Stomach smooth muscle (tissue), 2 donors: ENCODE results near the gene COX6A2.
A peak's percentile ranks its signal among the peaks of the same experiment; 100 is the strongest.
"Not testable (repeated sequence)": the region's sequence is repeated elsewhere in the genome, so short reads cannot be mapped to it uniquely, and the experiment has no call there.

ENCODE experiments used
- H3K27ac ChIP-seq: one replicate; pipeline ENCODE4 v1.7.0; 2013; ENCODE audit warnings: mild to moderate bottlenecking, low read length, inconsistent platforms
- H3K27me3 ChIP-seq, 2 donors: one replicate each; pipeline ENCODE4 v1.7.0; 2013; ENCODE audit warnings: low read length in 2 of 2; ENCODE audit not compliant: insufficient read depth in 2 of 2, control insufficient read depth in 1 of 2
- H3K36me3 ChIP-seq, 2 donors: one replicate each; pipeline ENCODE4 v1.7.0; 2013; ENCODE audit warnings: low read length in 2 of 2; ENCODE audit not compliant: control insufficient read depth in 2 of 2, insufficient read depth in 2 of 2
- H3K4me1 ChIP-seq: one replicate; pipeline ENCODE4 v1.7.0; 2013; ENCODE audit warnings: low read length; ENCODE audit not compliant: control insufficient read depth, insufficient read depth
- H3K4me3 ChIP-seq, 2 donors: one replicate each; pipeline ENCODE4 v1.7.0; 2013; ENCODE audit warnings: low read length in 2 of 2
- H3K9ac ChIP-seq, 2 donors: one replicate each; pipeline ENCODE4 v1.7.0; 2013; ENCODE audit warnings: low read length in 2 of 2, mild to moderate bottlenecking in 1 of 2
- H3K9me3 ChIP-seq, 2 donors: one replicate each; pipeline ENCODE4 v1.7.0; 2013; ENCODE audit warnings: low read length in 2 of 2; ENCODE audit not compliant: control insufficient read depth in 2 of 2
- donor health status: healthy.
- donor health status: Pancreatic carcinoma.

The COX6A2 gene

DNA sequence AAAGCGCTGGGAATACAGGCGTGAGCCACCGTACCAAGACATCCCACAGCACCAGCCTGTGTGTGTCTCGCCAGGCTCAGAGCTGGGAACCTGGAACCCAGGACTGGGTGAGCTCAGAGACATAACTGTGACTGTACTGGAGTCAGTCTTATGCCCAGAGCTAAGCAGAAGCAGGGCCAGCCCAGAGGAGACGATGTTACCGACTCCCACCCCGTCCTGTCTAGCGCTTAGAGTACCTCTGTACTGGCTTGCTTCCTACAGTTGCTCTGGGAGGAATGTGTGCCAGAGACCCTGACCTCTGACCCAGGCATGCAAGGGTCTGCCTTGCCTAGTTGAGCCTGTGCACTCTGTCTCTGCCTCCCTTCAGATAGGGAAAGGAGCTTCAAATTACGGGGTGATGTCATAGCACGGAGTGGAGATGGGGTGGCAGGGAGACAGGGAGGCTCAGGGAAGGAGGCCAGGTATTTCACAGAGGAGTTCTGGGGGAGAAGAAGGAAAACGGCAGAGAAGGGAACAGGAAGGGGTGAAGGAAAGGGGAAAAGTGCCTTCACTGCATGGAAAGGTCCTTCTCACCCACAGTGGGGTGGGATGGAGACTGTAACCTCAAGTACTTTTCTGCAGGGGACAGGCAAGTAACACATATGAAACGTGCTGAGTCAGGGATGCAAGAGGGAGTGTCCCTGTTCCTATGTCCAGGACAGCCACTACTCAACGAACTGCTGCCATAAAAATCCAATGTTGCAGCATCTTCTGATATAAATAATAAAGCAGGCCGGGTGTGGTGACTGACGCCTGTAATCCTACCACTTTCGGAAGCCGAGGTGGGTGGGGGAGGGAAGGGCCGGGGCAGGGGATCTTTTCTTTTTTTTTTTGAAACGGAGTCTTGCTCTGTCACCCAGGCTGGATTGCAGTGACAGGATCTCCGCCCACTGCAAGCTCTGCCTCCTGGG lies 25.4 kb upstream of the COX6A2 start:
- peak overlapping the region in 1 of 2 donors; percentile 29 for H3K9ac ChIP-seq
- no peaks in the 10 kb centered on the region for H3K9me3 ChIP-seq
- H3K27ac ChIP-seq: no peak overlapping the region
- H3K4me3 ChIP-seq: no peak overlapping the region
- peaks cover 0 to 3% of the 10 kb centered on the region in 2 donors for H3K36me3 ChIP-seq
- H3K27me3 ChIP-seq: no peaks in the 10 kb centered on the region
- H3K4me1 ChIP-seq: peaks cover 52% of the 10 kb centered on the region

DNA sequence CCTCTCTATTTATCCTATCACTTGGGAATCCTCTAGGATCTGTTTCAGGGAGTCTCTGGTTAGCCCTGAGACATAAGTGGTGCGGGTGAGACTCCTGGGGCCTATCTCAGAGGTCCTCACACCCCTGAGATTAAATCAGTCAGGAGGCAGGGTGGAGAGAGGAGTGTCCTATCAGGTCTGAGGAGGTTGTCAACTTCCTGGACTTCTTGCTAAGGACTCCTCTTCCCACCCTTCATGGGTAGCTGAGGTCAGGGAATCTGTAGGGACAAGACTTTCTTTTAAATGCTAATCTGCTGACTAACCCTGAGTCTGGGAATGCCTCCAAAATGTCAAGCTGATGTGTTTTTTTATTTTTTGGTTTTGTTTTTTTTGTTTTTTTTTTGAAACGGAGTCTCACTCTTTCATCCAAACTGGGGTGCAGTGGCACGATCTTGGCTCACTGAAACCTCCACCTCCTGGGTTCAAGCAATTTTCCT lies 24.5 kb upstream of the COX6A2 start:
- H3K27ac ChIP-seq: no peak overlapping the region
- H3K9ac ChIP-seq: no peak overlapping the region
- peaks cover 0 to 3% of the 10 kb centered on the region in 2 donors for H3K36me3 ChIP-seq
- no peak overlapping the region for H3K4me3 ChIP-seq
- H3K4me1 ChIP-seq: peaks cover 45% of the 10 kb centered on the region
- H3K27me3 ChIP-seq: no peaks in the 10 kb centered on the region
- H3K9me3 ChIP-seq: no peaks in the 10 kb centered on the region

DNA sequence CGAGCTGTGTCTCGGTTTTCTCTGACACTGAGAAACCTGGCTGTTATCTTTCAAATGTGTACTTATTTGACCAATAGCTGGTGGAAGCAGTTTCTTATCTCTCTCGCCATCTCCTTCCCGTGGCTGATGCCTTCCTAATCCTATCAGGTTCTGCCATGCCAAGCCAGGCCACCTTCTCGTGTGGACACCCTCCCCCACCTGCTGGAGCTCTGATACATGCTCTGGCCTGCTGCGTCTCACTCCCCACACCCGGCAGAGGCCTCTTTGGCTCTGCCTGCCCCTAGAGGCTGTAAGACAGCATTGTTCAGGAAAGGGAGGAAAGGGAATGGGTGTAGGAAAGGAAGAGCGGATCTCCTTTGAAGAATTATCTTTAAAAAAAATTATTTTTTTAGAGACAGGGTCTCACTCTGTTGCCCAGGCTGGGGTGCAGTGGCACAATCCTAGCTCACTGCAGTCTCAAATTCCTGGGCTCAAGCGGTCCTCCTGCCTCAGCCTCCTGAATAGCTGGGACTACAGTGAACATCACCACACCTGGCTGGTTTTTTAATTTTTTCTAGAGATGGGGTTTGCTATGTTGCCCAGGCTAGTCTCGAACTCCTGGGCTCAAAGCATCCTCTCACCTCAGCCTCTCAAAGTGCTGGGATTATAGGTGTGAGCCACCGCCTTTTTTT lies 23.7 kb upstream of the COX6A2 start:
- Histone ChIP-seq H3K27ac (no peak overlapping the region), H3K36me3 (peaks cover 0 to 3% of the 10 kb centered on the region in 2 donors), H3K4me1 (peaks cover 36% of the 10 kb centered on the region), H3K4me3 (no peak overlapping the region), H3K27me3 (no peaks in the 10 kb centered on the region), H3K9me3 (no peaks in the 10 kb centered on the region), H3K9ac (peak overlapping the region; percentile 21 to 46)

DNA sequence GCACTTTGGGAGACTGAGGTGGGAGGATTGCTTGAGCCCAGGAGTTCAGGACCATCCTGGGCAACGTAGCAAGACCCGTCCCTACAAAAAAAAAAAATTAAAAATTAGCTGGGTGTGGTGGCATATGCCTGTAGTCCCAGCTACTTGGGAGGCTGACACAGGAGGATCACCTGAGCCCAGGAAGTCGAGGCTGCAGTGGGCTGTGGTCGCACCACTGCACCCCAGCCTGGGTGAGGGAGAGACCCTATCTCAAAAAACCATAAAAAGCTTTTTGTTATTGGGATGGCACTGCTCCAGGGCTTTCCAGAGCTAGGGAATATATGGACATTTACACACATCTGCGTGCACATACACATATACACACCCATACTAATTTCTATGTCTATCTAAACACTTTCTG lies 23.0 kb upstream of the COX6A2 start:
- no peak overlapping the region for H3K27ac ChIP-seq
- no peaks in the 10 kb centered on the region for H3K9me3 ChIP-seq
- H3K4me1 ChIP-seq: peaks cover 31% of the 10 kb centered on the region
- no peaks in the 10 kb centered on the region for H3K27me3 ChIP-seq
- H3K9ac ChIP-seq: peak overlapping the region; percentile 21 to 46
- no peak overlapping the region for H3K4me3 ChIP-seq
- H3K36me3 ChIP-seq: peaks cover 0 to 3% of the 10 kb centered on the region in 2 donors

DNA sequence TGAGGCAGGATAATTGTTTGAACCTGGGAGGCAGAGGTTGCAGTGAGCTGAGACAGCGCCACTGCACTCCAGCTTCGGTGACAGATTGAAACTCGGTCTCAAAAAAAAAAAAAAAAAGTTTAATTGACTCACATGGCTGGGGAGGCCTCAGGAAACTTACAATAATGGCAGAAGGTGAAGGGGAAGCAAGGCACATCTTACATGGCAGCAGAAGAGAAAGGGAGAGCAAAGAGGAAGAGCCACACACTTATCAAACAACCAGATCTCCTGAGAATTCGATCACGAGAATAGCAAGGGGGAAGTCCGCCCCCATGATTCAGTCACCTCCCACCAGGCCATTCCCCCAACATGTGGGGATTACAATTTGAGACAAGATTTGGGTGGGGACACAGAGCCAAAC lies 17.8 kb upstream of the COX6A2 start:
- H3K9ac ChIP-seq: peak overlapping the region in 1 of 2 donors; percentile 13
- not testable (repeated sequence) for H3K9me3 ChIP-seq, H3K36me3 ChIP-seq

DNA sequence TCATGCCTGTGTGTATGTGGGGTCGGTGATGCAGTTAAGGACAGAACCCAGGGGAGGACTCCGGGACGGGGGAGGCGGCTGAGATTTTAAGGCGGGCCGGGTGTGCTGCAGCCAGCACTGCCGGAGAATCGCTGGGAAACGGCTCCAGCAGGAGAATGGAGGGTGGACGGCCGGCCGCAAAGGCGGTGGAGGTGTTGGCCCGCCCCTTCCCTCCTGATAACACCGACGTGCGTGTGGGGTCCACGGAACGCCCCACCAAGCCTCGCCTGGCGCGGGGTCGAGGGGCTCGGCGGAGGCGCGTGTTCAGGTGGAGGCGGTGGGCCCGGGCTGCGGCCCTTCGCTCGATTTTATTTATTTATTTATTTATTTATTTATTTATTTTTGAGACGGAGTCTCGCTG lies 13.8 kb upstream of the COX6A2 start:
- H3K9me3 ChIP-seq: no peaks in the 10 kb centered on the region
- H3K9ac ChIP-seq: no peak overlapping the region
- no peaks in the 10 kb centered on the region for H3K27me3 ChIP-seq
- H3K36me3 ChIP-seq: no peaks in the 10 kb centered on the region
- peaks cover 3% of the 10 kb centered on the region for H3K4me1 ChIP-seq
- H3K4me3 ChIP-seq: peak overlapping the region; percentile 61 to 86
- no peak overlapping the region for H3K27ac ChIP-seq

More for the DNA sequence above, 17.8 kb upstream of the COX6A2 start:
- H3K4me3 ChIP-seq, H3K27me3 ChIP-seq, H3K27ac ChIP-seq, H3K4me1 ChIP-seq: not testable (repeated sequence)

DNA sequence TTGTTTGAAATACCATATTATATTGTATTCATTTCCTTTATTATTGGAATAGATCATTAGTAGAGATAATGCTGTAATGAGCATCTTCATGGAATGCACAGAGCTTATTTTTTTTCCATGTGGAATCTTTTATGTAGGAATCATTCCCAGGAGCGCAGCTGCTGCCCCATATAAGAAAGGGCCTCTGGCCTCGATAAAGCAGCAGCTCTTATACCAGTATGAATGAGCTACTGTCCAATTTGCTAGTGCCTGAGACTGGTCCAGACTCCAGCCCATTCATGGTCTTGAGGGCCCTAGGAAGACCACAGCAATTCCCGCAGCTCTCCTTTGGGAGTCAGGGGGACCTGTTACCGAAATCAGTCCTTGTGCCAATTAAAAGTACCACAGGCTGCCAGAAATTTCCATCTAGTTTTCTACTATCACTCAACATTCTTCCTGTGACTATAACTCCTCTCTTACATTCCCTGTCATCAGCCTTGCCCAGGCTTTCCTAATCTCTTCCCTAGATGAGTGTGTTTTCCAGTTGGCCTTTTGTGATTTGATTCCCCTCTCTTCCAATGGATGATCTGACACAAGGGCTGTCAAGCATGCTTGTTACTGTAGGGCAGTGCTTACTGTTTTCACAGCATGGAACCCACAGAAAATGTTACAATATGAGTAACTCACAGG lies 12.5 kb upstream of the COX6A2 start:
- H3K9ac ChIP-seq: no peak overlapping the region
- H3K9me3 ChIP-seq: no peaks in the 10 kb centered on the region
- H3K4me1 ChIP-seq: peaks cover 3% of the 10 kb centered on the region
- H3K4me3 ChIP-seq: no peak overlapping the region
- H3K27ac ChIP-seq: no peak overlapping the region
- H3K36me3 ChIP-seq: no peaks in the 10 kb centered on the region
- H3K27me3 ChIP-seq: no peaks in the 10 kb centered on the region

DNA sequence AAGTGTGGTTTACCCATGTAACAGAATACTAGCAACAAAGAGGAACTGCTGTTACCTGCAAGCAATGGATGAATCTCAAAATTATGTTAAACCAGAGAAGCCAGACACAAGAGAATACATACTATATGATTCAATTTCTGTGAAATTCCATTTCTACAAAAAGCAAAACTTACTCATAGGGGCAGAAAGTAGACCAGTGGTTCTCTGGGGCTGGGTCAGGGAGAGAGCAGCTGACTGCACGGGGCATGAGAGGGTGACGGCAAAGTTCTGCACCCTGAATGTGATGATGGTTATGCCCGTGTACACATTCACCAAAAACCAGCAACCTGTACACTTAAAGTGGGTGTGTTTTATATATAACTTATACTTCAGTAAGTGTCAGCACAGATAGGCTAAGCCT lies 11.4 kb upstream of the COX6A2 start:
- H3K27ac ChIP-seq: no peak overlapping the region
- peaks cover 3% of the 10 kb centered on the region for H3K4me1 ChIP-seq
- no peak overlapping the region for H3K4me3 ChIP-seq
- no peaks in the 10 kb centered on the region for H3K36me3 ChIP-seq
- H3K9ac ChIP-seq: no peak overlapping the region
- H3K9me3 ChIP-seq: no peaks in the 10 kb centered on the region
- no peaks in the 10 kb centered on the region for H3K27me3 ChIP-seq

DNA sequence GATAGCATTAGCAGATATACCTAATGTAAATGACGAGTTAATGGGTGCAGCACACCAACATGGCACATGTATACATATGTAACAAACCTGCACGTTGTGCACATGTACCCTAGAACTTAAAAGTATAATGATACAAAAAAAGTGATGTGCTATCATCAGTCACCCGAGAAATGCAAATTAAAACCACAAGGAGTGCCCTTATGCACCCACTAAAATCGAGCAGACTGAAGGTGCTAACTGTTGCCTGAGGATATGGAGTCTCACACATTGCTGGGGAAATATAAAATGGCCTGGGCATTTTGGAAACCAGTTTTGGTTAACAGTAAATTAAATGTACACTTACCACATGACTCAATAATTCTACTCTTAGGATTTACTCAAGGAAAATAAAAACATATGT lies 10.9 kb upstream of the COX6A2 start:
- H3K4me3 ChIP-seq, H3K27ac ChIP-seq, H3K27me3 ChIP-seq, H3K36me3 ChIP-seq, H3K9ac ChIP-seq, H3K9me3 ChIP-seq, H3K4me1 ChIP-seq: not testable (repeated sequence)

DNA sequence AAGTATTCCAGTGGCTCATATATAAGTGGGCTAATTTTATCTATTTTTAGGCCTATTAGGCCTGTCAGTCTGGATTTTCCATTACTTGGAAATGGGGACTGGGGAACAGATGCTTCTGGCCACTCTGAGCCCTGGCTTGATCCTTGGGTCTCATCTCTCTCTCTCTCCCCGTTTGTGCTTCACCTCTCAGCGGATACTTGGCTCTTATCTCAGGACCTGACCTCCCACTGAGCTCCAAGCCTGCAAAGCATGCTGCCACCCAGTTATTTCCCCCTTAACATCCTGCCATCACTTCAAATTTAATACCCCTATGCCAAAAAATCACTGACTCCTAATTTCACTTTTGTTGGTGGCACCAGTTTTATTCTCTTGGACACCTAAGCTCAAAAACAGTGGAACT lies 10.3 kb upstream of the COX6A2 start:
- Histone ChIP-seq H3K36me3 (no peaks in the 10 kb centered on the region), H3K9ac (no peak overlapping the region), H3K27ac (no peak overlapping the region), H3K4me3 (no peak overlapping the region), H3K9me3 (no peaks in the 10 kb centered on the region), H3K27me3 (no peaks in the 10 kb centered on the region), H3K4me1 (peaks cover 3% of the 10 kb centered on the region)
